ENCODE measurements around the gene NXN. TPM values are rescaled to one million over a fixed set of nuclear protein-coding genes. Genes with fewer than 3 reads are reported as not detected.

Gene NXN
- polyA plus RNA-seq, 3 donors, result not detected

GRCh38 chr17:951325-952132 is 28.0 kb downstream of the NXN start:
- H3K27ac Mint-ChIP-seq, result no peak overlapping the region
- Histone ChIP-seq H3K27ac (ENCODE audit: low read depth in 1 of 2, low read length in 2 of 2) (no peak overlapping the region), H2AFZ (ENCODE audit: insufficient read depth, low read depth, low read length, poor library complexity, severe bottlenecking) (no peak overlapping the region), H3K4me2 (replicated peaks; ENCODE audit: extremely low read depth, low read length, poor library complexity, severe bottlenecking) (no peak overlapping the region), H3K36me3 (replicated peaks in 1 of 2; ENCODE audit: control insufficient read depth in 1 of 2, insufficient read depth in 2 of 2, low read length in 2 of 2) (no peaks in the 10 kb centered on the region), H4K20me1 (ENCODE audit: insufficient read depth, low read length) (no peaks in the 10 kb centered on the region), H3K79me2 (ENCODE audit: insufficient read depth, low read length) (no peaks in the 10 kb centered on the region), H3K4me3 (replicated peaks in 1 of 3; ENCODE audit: low read depth in 2 of 3, low read length in 3 of 3) (no peak overlapping the region), H3K4me1 (ENCODE audit: control insufficient read depth in 1 of 2, insufficient read depth in 2 of 2, low read length in 2 of 2) (no peaks in the 10 kb centered on the region), H3K9me3 (replicated peaks in 1 of 2; ENCODE audit: control insufficient read depth in 1 of 2, insufficient read depth in 1 of 2, low read length in 2 of 2) (peaks cover 0 to 6% of the 10 kb centered on the region in 2 donors), H3K27me3 (ENCODE audit: control insufficient read depth in 2 of 2, insufficient read depth in 2 of 2, low read length in 2 of 2) (peaks cover 2 to 17% of the 10 kb centered on the region in 2 donors), H3K9ac (ENCODE audit: insufficient read depth, low read length, poor library complexity, severe bottlenecking) (no peak overlapping the region)
- H3K9me3 Mint-ChIP-seq, result peaks cover 0 to 4% (median under 1%) of the 10 kb centered on the region in 7 donors
- H3K27me3 Mint-ChIP-seq (ENCODE audit: low read depth in 3 of 3), result peaks cover 20 to 35% (median 23%) of the 10 kb centered on the region in 3 donors
- no peaks in the 10 kb centered on the region for H3K36me3 Mint-ChIP-seq
- no peak for TF ChIP-seq CTCF (IDR thresholded peaks at IDR 0.05)
- 0% methylated on average over 8 of the region's 27 CpGs for WGBS (ENCODE audit: insufficient coverage)
- no peaks in the 10 kb centered on the region for H3K4me1 Mint-ChIP-seq
- DNase-seq, result no peak
- intact Hi-C loops (cut with micrococcal nuclease), result no loop called here
- peak overlapping the region in 1 of 2 donors; percentile 55 for H3K4me3 Mint-ChIP-seq

GRCh38 chr17:949623-950303 is 29.8 kb downstream of the NXN start:
- no peak overlapping the region for H3K4me2 ChIP-seq (replicated peaks; ENCODE audit: extremely low read depth, low read length, poor library complexity, severe bottlenecking)
- no peaks in the 10 kb centered on the region for H3K4me1 ChIP-seq (ENCODE audit: control insufficient read depth in 1 of 2, insufficient read depth in 2 of 2, low read length in 2 of 2)
- H3K9me3 ChIP-seq (replicated peaks in 1 of 2; ENCODE audit: control insufficient read depth in 1 of 2, insufficient read depth in 1 of 2, low read length in 2 of 2), result peaks cover 0 to 6% of the 10 kb centered on the region in 2 donors
- H3K27me3 Mint-ChIP-seq (ENCODE audit: low read depth in 3 of 3), result peaks cover 19 to 34% (median 28%) of the 10 kb centered on the region in 3 donors
- H3K9ac ChIP-seq (ENCODE audit: insufficient read depth, low read length, poor library complexity, severe bottlenecking), result no peak overlapping the region
- no peaks in the 10 kb centered on the region for H3K36me3 Mint-ChIP-seq
- no peak overlapping the region for H2AFZ ChIP-seq (ENCODE audit: insufficient read depth, low read depth, low read length, poor library complexity, severe bottlenecking)
- no peaks in the 10 kb centered on the region for H3K36me3 ChIP-seq (replicated peaks in 1 of 2; ENCODE audit: control insufficient read depth in 1 of 2, insufficient read depth in 2 of 2, low read length in 2 of 2)
- no peak for TF ChIP-seq CTCF (IDR thresholded peaks at IDR 0.05)
- no peak overlapping the region for H3K4me3 ChIP-seq (replicated peaks in 1 of 3; ENCODE audit: low read depth in 2 of 3, low read length in 3 of 3)
- peaks cover 0 to 3% (median 0%) of the 10 kb centered on the region in 7 donors for H3K9me3 Mint-ChIP-seq
- intact Hi-C loops (cut with micrococcal nuclease), result no loop called here
- H3K4me3 Mint-ChIP-seq, result no peak overlapping the region
- no peak overlapping the region for H3K27ac Mint-ChIP-seq
- no peaks in the 10 kb centered on the region for H3K79me2 ChIP-seq (ENCODE audit: insufficient read depth, low read length)
- H3K4me1 Mint-ChIP-seq, result no peaks in the 10 kb centered on the region
- no peaks in the 10 kb centered on the region for H4K20me1 ChIP-seq (ENCODE audit: insufficient read depth, low read length)
- peaks cover 2 to 17% of the 10 kb centered on the region in 2 donors for H3K27me3 ChIP-seq (ENCODE audit: control insufficient read depth in 2 of 2, insufficient read depth in 2 of 2, low read length in 2 of 2)
- no peak for DNase-seq
- whole genome bisulfite sequencing (ENCODE audit: insufficient coverage), result 77% methylated on average over 4 of the region's 12 CpGs
- no peak overlapping the region for H3K27ac ChIP-seq (ENCODE audit: low read depth in 1 of 2, low read length in 2 of 2)
